ENCODE data around the gene DBNL.
"Not testable (repeated sequence)": the region's sequence is repeated elsewhere in the genome, so short reads cannot be mapped to it uniquely, and the experiment has no call there.

DBNL gene

GRCh38 chr7:44031319-44031718 lies 13.2 kb upstream of the DBNL start:
- H3K27ac ChIP-seq (ENCODE audit: low read depth, low read length); H3K4me1 ChIP-seq (ENCODE audit: control insufficient read depth, insufficient read depth, low read length, unreplicated experiment); H2AFZ ChIP-seq (ENCODE audit: low read length, unreplicated experiment); H3K27me3 ChIP-seq (ENCODE audit: insufficient read depth, low read length); H3K79me2 ChIP-seq (ENCODE audit: control insufficient read depth, insufficient read depth, low read length, unreplicated experiment); H3K4me3 ChIP-seq (ENCODE audit: low read depth, low read length); H3K36me3 ChIP-seq (ENCODE audit: insufficient read depth, low read length): not testable (repeated sequence)

DNA sequence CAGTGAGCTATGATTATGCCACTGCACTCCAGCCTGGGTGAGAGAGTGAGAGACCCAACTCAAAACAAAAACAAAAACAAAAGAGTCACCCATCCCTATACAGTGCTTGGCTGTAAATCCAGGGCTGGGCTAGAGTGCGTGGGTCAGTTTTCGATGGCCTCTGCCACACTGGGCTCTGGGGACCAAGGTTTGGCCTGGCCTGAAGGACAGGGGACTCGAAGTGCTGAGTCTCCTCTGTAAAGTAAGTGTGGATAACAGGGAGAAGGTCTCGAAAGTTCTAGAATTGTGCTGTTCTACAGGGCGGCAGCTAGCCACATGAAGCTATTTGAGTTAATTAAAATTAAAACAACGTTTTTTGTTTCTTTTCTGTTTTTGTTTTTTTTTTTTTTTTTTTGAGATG lies 12.5 kb upstream of the DBNL start:
- H3K4me1 ChIP-seq (ENCODE audit: control insufficient read depth, insufficient read depth, low read length, unreplicated experiment); H3K4me3 ChIP-seq (ENCODE audit: low read depth, low read length); H3K27me3 ChIP-seq (ENCODE audit: insufficient read depth, low read length); H3K79me2 ChIP-seq (ENCODE audit: control insufficient read depth, insufficient read depth, low read length, unreplicated experiment); H3K27ac ChIP-seq (ENCODE audit: low read depth, low read length); H2AFZ ChIP-seq (ENCODE audit: low read length, unreplicated experiment); H3K36me3 ChIP-seq (ENCODE audit: insufficient read depth, low read length): not testable (repeated sequence)

- H3K27me3 ChIP-seq (ENCODE audit: insufficient read depth, low read length); H3K27ac ChIP-seq (ENCODE audit: low read depth, low read length); H2AFZ ChIP-seq (ENCODE audit: low read length, unreplicated experiment); H3K4me3 ChIP-seq (ENCODE audit: low read depth, low read length); H3K4me1 ChIP-seq (ENCODE audit: control insufficient read depth, insufficient read depth, low read length, unreplicated experiment); H3K36me3 ChIP-seq (ENCODE audit: insufficient read depth, low read length); H3K79me2 ChIP-seq (ENCODE audit: control insufficient read depth, insufficient read depth, low read length, unreplicated experiment): not testable (repeated sequence)
Observed at GRCh38 chr7:44033971-44034844, 10.3 kb upstream of the DBNL start.

- H3K27ac ChIP-seq (ENCODE audit: low read depth, low read length); H3K4me1 ChIP-seq (ENCODE audit: control insufficient read depth, insufficient read depth, low read length, unreplicated experiment): not testable (repeated sequence)
Observed at GRCh38 chr7:44036364-44036763, 8.1 kb upstream of the DBNL start.

DNA sequence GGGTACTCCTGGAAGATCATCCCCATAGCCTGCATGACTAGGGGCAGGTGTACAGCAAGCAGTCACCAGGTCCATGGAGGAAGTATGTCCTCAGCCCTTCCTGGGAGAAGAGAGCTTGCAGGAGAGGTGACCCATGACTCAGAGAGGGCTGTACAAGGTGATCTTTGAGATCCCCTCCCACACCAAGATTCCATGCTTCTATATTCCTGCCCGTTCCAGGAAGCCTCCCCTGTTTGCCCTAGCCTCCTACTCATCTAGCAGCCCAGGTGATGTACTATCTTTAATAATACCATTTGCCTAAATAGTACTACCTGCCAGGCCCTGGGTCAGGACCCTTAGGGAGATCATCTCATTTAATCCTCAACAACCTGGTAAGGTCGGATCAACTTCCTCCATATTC lies 6.6 kb upstream of the DBNL start:
- not testable (repeated sequence) for H3K4me1 ChIP-seq (ENCODE audit: control insufficient read depth, insufficient read depth, low read length, unreplicated experiment); H3K79me2 ChIP-seq (ENCODE audit: control insufficient read depth, insufficient read depth, low read length, unreplicated experiment); H3K4me3 ChIP-seq (ENCODE audit: low read depth, low read length); H3K36me3 ChIP-seq (ENCODE audit: insufficient read depth, low read length); H3K27ac ChIP-seq (ENCODE audit: low read depth, low read length); H3K27me3 ChIP-seq (ENCODE audit: insufficient read depth, low read length); H2AFZ ChIP-seq (ENCODE audit: low read length, unreplicated experiment)

More at GRCh38 chr7:44036364-44036763, 8.1 kb upstream of the DBNL start:
- H2AFZ ChIP-seq (ENCODE audit: low read length, unreplicated experiment); H3K36me3 ChIP-seq (ENCODE audit: insufficient read depth, low read length); H3K4me3 ChIP-seq (ENCODE audit: low read depth, low read length); H3K79me2 ChIP-seq (ENCODE audit: control insufficient read depth, insufficient read depth, low read length, unreplicated experiment); H3K27me3 ChIP-seq (ENCODE audit: insufficient read depth, low read length): not testable (repeated sequence)

DNA sequence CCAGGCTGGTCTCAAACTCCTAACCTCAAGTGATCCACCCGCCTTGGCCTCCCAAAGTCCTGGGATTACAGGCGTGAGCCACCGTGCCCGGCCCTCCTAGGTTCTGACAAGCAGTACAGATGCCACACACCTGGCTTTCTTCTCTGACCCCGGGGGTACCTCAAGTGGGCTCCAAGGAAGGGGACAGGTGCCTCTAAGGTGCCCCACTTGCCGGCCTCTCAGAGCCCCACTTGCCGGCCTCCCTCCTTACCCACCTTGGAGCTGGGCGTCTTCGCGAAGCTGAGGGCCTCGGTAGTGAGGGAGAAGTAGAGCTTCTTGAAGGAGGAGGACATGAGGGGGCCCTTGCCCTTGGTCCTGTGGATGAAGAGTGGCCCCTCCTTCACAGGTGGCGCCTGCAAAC lies 5.9 kb upstream of the DBNL start:
- H3K79me2 ChIP-seq (ENCODE audit: control insufficient read depth, insufficient read depth, low read length, unreplicated experiment); H3K36me3 ChIP-seq (ENCODE audit: insufficient read depth, low read length); H3K4me3 ChIP-seq (ENCODE audit: low read depth, low read length); H2AFZ ChIP-seq (ENCODE audit: low read length, unreplicated experiment); H3K27ac ChIP-seq (ENCODE audit: low read depth, low read length); H3K4me1 ChIP-seq (ENCODE audit: control insufficient read depth, insufficient read depth, low read length, unreplicated experiment); H3K27me3 ChIP-seq (ENCODE audit: insufficient read depth, low read length): not testable (repeated sequence)

GRCh38 chr7:44038961-44039558 lies 5.4 kb upstream of the DBNL start:
- peak overlapping the region; percentile 57 for H3K4me3 ChIP-seq (ENCODE audit: low read depth, low read length)
- not testable (repeated sequence) for H2AFZ ChIP-seq (ENCODE audit: low read length, unreplicated experiment); H3K27me3 ChIP-seq (ENCODE audit: insufficient read depth, low read length); H3K79me2 ChIP-seq (ENCODE audit: control insufficient read depth, insufficient read depth, low read length, unreplicated experiment); H3K4me1 ChIP-seq (ENCODE audit: control insufficient read depth, insufficient read depth, low read length, unreplicated experiment); H3K36me3 ChIP-seq (ENCODE audit: insufficient read depth, low read length); H3K27ac ChIP-seq (ENCODE audit: low read depth, low read length)

GRCh38 chr7:44039800-44040492 lies 4.6 kb upstream of the DBNL start:
- H3K4me3 ChIP-seq (ENCODE audit: low read depth, low read length): peak overlapping the region; percentile 62; the same call in 1 of the 2 replicates
- not testable (repeated sequence) for H3K79me2 ChIP-seq (ENCODE audit: control insufficient read depth, insufficient read depth, low read length, unreplicated experiment); H3K27me3 ChIP-seq (ENCODE audit: insufficient read depth, low read length); H3K27ac ChIP-seq (ENCODE audit: low read depth, low read length); H3K4me1 ChIP-seq (ENCODE audit: control insufficient read depth, insufficient read depth, low read length, unreplicated experiment); H2AFZ ChIP-seq (ENCODE audit: low read length, unreplicated experiment); H3K36me3 ChIP-seq (ENCODE audit: insufficient read depth, low read length)

- H3K4me3 ChIP-seq (ENCODE audit: low read depth, low read length): peak overlapping the region; percentile 62
- not testable (repeated sequence) for H3K27me3 ChIP-seq (ENCODE audit: insufficient read depth, low read length); H3K27ac ChIP-seq (ENCODE audit: low read depth, low read length); H3K36me3 ChIP-seq (ENCODE audit: insufficient read depth, low read length); H3K79me2 ChIP-seq (ENCODE audit: control insufficient read depth, insufficient read depth, low read length, unreplicated experiment); H3K4me1 ChIP-seq (ENCODE audit: control insufficient read depth, insufficient read depth, low read length, unreplicated experiment); H2AFZ ChIP-seq (ENCODE audit: low read length, unreplicated experiment)
Observed at GRCh38 chr7:44040493-44040891, 4.0 kb upstream of the DBNL start.

- Histone ChIP-seq H3K36me3 (ENCODE audit: insufficient read depth, low read length) (peaks cover 12% of the 10 kb centered on the region; the same call in 1 of the 2 replicates), H3K79me2 (ENCODE audit: control insufficient read depth, insufficient read depth, low read length, unreplicated experiment) (peaks cover 26% of the 10 kb centered on the region), H2AFZ (ENCODE audit: low read length, unreplicated experiment) (no peak overlapping the region), H3K27me3 (ENCODE audit: insufficient read depth, low read length) (no peaks in the 10 kb centered on the region), H3K4me3 (ENCODE audit: low read depth, low read length) (no peak overlapping the region), H3K4me1 (ENCODE audit: control insufficient read depth, insufficient read depth, low read length, unreplicated experiment) (peaks cover 13% of the 10 kb centered on the region), H3K27ac (ENCODE audit: low read depth, low read length) (no peak overlapping the region)
Observed at GRCh38 chr7:44042221-44042620, 2.3 kb upstream of the DBNL start.

DNA sequence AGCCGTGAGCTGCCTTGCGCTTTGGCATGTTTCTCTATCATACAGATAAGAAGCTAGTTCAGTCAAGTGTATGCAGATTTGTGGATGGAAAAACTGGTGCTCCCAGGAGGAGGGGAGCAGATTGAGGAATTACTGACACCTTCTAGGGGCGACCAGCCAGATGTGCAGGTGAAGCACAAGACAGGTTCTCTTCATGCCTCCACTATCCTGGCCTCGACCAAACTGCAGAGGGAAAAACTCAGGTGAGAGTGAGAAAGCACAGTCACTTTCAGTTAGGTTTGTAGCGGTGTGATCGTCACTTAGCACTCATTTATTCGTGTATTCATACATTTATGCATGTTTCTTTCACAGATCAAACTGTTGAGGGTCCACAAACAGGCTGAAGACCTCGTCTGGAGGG lies 600 bp upstream of the DBNL start:
- peak overlapping the region; percentile 82 for H3K4me3 ChIP-seq (ENCODE audit: low read depth, low read length)
- peak overlapping the region; percentile 92 for H2AFZ ChIP-seq (ENCODE audit: low read length, unreplicated experiment)
- H3K27me3 ChIP-seq (ENCODE audit: insufficient read depth, low read length): no peaks in the 10 kb centered on the region
- peaks cover 41% of the 10 kb centered on the region for H3K79me2 ChIP-seq (ENCODE audit: control insufficient read depth, insufficient read depth, low read length, unreplicated experiment)
- peaks cover 12% of the 10 kb centered on the region; the same call in 1 of the 2 replicates for H3K36me3 ChIP-seq (ENCODE audit: insufficient read depth, low read length)
- H3K4me1 ChIP-seq (ENCODE audit: control insufficient read depth, insufficient read depth, low read length, unreplicated experiment): peaks cover 19% of the 10 kb centered on the region
- H3K27ac ChIP-seq (ENCODE audit: low read depth, low read length): no peak overlapping the region
